GM04504 (cell line): ENCODE data around the gene TLR5.

Source experiments
- DNase-seq: peaks from one replicate; pipeline ENCODE4 v3.0.0-alpha.2; 2012; ENCODE audit warnings: low read depth

The TLR5 gene

DNA sequence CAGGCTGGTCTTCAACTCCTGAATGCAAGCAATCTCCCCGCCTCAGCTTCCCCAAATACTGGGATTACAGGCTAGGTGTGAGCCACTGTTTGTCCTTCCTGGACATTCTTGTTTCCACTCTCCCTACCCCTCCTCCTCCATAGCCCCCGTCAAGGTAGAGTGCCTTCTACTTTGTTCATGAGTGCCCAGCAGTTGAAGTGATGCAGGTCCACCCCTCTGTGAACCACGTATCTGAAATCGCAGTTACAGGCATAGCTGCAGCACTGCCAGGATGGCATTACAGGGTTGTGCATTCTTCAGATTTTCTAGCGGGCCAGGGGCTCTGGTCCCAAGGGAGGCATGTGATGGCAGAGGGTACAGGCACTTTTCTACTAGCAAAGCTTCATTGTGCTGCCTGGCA lies 7.4 kb upstream of the TLR5 start:
- DNase-seq: no peak

DNA sequence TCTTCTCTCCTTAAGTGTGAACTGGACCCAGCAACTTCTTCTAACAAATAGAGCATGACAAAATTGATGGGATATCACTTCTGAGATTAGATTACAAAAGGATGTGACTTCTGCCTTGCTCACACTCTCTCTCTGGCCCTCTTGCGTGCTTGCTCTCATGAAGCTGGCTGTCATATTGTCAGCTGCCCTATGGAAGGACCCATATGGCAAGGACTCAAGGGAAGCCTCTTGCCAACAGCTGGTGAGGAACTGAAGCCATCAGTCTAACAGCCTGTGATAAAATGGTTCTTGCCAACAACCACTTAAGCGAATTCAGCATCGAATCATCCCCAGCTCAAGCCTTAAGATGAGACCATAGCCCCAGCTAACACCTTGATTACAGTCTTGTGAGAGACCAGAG lies 4.8 kb upstream of the TLR5 start:
- DNase-seq: no peak

DNA sequence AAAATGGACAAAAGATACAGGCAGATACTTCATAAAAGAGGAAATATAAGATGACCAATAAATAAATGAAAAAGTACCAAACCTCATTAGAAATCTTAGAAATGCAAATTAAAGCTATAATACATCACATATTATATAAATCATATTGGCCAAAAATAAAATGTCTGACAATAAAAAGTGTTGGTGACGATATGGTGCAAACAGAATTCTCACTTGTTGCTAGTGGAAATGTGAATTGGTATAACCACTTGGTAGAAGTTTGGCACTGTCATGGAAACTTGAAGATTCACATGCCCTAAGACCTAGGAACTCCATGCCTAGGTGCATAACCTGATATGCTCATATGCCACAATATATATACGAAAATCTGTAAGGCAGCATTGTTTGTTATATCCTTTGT lies 4.4 kb upstream of the TLR5 start:
- no peak for DNase-seq

DNA sequence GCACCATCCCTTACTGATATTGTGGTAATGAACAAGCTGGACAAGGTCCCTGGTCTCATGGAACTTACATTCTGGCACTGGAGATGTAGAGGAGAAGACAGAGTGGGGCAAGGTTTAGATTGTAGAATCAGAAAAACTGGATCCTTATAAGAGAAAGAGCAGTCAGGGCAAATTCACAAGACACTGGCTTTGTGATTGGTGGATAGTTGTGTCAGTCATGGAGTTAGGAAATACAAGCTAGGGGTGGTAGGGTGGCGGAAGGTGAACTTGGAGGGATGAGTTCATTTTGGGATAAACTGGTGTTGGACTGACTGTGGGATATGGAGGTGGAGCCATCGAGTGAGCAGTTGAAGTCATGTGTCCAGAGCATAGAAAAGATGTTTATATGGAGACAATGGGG lies 3.7 kb upstream of the TLR5 start:
- DNase-seq: no peak

DNA sequence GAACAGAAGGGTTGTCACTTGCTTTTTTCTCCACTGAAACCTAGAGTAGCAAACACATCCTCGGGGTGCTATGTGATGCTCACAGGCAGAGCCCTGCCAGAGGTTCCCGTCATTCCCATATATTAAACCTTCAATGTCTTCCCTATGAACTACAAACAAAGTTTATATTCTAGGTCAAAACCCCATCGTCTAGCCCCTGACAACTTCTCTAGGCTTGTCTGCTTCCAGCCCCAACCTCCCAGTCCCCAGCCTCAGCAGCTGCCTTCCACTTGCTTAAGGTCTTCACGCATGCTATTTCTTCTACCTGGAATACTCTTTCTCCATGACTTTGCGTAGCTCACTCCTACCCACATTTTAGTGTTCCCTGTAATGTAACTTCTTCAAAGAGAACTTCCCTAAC lies 1.9 kb upstream of the TLR5 start:
- DNase-seq: no peak

DNA sequence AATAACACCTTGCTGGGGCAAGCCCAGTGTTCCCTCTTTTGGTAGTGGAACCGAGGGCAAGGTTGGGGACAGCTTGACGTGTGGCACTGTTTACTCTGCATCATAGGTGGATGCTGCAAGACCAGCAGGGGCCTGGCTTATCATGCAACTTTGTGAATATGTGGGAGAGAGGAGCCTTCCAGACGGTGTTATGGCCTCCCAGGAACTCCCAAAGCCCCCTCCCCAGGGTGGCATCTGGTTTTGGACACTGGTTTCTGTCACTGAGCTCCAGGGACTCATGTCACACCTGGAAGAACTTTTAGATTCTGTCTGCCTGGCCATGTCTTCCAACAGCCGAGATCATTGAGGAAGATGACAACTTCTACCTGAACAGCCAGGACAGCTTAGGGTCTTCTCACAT lies 1.4 kb upstream of the TLR5 start:
- DNase-seq: no peak

DNA sequence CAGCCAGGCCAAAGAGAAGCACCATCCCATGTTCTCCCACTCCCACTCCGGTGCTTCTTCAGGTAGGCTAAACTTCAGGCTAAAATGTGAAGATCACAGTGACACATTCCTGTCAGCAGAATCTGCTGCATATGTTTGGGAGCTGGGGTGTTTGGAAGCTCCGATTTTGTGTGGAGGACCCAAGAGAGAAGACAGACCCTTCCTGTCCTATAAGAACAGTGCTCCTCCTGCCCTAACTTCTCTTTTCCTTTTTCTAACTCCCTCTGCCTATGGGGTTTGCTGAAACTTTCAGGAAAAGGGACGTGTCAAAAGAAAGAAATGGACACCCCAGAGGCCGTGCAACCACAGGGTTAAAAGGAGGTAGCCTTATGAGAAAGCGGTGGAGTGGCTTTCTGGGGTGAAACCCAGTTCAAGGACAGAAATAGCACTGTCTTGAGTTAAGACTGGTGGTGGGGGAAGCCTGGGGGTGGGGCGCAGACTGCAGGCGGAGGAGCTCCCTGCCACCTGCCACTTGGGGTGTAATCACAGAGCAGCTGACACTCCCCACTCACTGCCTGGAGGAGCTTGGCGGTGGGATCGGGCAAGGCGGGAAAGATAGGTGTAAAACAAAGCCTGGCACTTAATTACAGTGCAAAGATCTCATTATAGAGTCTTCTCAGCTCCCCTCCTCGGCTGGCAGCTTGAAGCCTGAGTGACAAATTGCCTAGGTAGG lies 645 bp upstream of the TLR5 start:
- no peak for DNase-seq

DNA sequence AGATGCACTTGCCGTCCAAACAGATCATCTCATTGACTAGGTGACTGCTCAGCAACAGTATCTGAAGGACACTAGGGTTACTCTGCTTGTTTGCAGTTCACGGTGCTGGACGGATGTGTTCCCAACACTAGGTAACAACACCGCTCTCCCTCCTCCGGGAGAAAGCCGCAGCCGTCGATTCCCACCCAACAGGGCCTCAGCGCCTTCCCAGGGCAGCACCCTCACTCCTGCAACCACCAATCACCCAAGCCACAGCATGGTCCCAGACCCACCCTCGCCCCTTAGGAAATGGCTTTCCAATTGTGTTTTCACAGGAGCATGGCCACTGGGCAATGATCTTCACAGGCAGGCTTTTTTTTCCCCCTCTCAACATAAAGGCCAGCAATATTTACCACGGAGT lies 779 bp downstream of the TLR5 start:
- DNase-seq: no peak

DNA sequence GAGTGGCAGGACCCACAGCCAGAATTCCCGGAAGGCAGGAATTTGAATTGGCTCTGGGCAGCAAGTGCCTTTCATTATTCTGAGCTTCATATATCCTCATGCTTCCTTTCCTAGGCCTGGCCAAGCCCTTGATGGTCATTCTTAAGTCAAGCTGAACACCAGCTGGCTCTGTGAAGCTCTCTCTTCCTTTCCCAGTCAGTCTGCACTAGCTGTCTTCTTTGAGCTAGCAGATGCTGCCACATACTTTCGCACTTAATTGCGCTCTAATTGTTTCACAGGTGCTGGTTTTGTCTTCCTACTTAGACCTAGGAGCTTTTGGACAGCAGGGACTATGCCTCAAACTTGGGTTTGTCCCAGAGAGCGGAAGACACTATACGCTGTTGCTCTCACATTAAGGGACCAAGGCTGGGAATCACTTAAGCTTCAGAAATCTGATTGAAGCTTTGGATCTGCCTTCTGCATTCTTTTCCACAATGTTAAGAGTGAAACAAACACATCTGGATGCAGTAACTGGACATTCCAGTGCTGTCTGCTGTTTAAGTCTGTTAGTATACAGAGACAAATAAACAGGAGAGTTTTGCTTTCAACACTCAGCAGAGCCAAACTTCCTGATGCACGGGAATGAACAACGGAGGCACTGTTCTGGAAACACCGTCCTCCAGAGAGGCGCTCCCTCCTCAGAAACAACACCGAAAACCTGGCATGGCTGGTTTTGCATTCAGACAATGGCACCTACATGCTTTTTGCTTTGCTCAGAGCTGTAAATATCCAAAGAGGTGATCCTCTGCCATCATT lies 2.2 kb downstream of the TLR5 start:
- no peak for DNase-seq

DNA sequence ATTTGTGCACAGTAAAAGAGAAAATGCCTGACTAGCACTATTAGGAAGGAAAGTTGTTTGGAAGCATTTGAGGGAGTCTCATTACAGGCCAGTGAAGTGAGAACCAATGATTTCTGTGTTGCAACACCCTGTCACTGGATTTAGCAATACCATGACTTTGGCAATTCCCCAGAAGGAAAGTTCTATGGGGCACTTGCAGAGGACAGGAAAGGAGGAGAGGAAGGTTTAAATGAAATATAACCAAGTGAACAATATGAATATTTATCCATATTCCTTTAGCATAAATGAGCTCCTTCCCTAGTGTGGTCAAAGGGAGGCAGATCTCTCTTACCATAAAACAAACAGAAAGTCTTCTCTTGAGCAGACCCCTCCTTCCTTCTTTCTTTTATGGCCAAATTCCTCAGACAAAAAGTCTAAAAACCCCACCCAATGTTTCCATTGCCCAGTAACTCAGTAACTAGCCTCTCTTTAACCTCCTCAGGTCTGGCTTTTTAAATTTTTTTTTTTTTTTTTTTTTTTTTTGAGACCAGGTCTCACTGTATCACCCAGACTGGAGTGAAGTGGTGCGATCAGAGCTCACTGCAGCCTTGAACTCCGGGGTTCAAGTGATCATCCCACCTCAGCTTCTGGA lies 5.5 kb downstream of the TLR5 start:
- peak; percentile 71 for DNase-seq

DNA sequence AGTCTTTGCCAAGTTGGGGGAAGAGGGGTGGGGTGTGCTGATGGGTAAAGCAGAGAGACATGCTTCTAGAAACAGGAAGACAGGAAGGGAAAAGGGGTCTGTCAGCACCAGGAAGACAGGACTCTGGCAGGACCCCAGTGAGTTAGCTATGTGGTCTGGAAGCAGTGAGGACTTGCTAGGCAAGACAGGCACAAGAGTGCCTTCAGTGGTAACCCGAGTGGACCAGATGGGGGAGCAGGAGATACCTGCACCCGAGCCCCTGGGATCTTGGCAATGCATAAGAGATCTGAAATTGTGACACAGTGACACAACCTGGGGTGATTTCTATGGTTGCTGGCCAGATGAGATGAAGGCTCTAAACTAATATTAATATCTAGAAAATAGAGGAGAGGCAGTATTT lies 7.0 kb downstream of the TLR5 start:
- no peak for DNase-seq

DNA sequence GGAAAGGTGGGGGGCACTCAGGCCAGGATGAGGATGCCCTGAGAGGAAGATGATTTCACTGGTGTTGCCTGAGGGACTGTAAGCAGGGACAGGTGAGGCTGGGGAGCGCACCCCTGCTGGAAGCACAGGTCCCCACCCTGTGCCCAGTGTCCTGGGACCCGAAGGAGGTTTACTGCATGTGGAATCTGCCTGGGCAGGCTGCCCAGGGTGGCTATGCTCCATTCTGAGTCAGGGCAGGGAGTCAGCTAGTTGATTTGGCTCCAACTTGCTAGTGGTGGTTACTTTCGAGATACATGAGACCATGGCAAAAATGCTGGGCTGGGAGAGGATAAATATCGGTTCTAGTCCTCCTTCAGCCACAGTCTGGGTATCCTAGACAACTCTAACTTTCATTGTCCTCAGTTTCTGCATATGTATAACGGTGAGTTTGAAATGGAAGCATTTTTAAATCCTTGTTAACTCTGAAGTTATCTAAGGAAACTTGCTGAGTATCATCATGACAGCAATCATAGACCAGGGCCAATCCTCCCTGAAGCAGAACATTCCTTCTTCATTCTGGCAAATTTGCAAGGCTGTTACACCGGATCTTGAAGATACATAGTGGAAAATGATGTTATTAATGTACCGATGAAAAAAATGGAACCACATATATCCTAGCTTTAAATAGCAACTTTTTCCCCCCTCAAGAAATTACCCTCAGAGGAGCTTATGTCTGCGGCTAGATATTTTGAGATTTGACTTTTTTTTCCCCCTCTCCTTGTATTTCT lies 7.7 kb downstream of the TLR5 start:
- peak; percentile 67 for DNase-seq

DNA sequence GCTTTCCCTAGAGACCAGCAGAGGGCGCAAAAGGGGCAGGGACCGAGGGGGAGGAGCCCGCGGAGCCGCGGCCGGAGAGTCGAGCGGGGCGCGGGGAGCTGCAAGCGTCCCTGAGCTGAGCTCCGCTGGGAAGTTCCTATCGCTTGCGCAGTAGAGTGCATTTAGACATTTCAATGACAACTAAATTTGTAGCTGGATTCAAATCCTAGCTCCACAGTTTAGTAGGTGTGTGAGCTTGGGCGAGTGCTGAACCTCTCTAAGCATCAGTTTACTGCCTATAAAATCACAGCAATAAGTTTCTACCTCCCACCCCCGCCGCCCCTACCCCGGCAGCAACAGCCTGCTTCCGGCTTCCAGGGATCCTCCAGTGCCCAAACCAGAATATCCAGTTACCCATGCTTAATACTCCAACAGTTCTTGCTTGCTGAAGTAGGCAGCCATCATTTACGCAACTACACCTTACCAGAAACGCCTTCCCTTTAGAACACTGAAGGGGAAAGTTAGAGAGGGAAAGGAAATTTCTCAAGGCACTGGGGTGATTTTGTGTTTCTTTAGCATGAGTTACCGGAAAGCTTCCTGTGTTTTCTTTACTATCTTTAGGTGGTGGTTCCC lies 9.1 kb downstream of the TLR5 start:
- peak; percentile 43 for DNase-seq

DNA sequence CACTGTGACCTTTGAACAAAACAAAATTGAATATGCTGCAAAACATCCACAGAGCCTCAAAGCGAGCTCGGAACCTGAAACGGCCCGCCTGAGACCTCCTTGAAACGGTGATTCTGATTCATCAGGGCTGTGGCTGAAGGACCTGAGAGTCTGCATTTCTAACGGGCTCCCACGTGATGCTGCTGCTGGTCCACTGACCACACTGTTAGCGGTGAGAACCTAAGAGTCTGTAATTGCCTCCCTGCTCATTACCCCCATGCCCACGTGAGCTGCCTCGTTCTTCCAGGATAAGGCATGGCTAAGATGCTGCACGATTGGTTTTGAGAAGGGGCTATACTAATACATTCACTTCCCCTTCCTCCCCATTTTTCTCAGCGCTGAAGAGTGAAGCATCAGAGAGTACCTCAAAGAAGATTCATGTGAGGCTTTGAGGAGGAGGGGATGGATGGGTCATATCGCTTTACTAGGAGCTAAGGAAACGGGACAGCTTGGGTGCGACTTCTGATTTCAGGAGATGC lies 9.7 kb downstream of the TLR5 start:
- DNase-seq: no peak

DNA sequence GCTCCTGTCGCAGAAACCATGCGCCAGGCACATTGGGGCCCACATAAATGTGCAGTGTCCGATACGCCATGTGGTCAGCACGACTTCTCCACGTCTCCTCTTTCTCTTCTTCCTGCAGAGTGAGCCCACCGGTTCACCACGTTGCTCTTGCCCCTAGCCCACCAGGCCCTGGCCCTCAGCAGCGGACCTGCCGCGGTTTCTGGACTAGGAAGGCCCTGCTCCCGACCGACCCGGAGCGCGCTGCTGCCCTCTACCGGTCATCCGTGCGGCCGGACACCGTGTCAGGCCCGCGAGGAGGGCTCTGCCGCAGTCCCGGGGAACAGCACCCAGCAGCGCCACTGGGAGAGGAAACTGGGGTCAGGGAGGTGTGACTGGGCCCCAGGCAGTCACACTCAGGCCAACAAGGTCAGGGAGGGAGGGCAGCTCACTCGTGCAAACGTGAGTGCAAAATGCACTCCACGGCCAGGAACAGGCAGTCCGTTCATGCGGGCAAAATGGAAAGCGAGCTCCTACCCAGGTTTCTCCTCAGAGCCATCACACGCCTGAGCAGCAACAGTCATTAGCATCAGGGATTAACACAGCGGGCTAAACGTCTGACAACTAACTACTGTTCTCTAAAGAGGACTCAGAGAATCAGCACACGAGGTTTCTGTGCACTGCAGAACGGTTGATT lies 13.7 kb downstream of the TLR5 start:
- no peak for DNase-seq

DNA sequence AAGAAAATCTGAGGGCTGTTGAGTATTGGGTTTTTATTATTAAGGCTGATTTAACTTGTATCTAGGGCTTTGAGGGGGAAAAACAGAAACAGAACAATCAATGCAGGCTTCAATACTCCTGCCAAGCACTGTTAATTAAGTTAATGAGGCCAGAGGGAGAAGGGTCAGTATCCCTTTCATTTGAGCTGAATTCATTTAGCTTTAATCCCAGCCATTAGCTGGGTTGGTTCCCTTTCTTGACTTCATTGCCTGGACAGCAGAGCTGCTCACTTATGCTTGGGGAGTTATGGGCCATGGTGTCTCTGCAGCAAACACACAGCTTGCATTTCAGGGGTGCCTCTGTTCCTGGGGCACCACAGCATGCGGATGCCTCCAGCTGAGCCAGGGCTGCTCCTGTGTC lies 16.3 kb downstream of the TLR5 start:
- no peak for DNase-seq

DNA sequence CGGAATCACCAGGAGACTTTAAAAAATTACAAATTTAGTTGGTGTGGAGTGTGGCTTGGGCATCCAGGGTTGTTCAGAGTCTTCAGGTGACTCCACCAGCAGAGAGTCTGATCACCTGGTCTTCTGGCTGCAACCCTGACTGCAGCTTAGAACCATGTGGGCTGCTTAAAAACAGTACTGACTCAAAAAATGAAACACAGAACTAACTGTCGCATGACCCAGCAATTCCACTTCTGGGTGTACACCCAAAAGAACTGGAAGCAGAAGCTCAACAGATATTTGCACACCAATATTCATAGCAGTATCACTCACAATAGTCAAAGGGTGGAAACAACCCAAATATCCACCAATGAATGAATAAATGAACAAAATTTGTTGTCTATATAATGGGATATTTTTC lies 17.3 kb downstream of the TLR5 start:
- DNase-seq: no peak

DNA sequence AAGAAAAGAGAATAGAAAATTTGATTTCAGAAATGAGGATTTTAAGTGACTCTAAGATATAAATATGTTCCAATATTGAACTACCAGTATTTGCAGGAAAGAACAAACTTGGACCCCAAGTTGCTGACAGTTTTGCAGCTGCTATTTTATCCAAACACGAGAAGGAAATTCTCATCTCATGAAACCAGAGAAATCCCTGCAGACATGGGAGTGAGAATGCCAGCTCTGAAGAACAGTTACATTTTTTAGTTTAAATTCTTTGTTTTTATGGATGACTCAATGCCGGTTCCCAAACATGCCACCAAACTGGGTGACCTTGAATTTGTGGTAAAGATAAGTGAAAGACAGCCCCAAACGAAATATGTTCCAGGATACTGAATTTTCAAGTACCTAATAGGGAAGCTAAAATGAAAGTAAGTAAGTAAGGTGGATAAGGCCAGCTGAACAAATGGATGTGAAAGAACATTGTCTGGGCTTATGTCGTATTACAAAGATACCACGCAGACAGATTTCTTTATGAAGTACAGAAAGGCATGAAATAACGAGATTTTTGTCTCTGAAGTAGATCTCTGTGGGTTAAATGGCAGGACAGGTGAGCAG lies 19.9 kb downstream of the TLR5 start:
- DNase-seq: no peak

DNA sequence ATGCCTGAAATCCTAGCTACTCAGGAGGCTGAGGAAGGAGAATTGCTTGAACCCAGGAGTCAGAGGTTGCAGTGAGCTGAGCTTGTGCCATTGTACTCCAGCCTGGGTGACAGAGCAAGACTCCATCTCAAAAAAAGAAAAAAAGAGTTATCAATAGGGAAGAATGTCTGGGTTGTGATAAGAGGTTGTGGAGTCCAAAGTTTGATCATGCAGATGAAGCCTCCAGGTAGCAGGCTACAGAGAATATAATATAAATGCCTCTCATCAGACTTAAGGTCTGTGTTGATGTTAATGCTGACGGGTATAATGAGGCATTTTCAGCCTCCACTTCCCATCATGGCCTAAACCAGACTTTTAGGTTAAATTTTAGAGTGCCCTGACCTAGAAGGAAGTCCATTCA lies 24.6 kb downstream of the TLR5 start:
- no peak for DNase-seq

DNA sequence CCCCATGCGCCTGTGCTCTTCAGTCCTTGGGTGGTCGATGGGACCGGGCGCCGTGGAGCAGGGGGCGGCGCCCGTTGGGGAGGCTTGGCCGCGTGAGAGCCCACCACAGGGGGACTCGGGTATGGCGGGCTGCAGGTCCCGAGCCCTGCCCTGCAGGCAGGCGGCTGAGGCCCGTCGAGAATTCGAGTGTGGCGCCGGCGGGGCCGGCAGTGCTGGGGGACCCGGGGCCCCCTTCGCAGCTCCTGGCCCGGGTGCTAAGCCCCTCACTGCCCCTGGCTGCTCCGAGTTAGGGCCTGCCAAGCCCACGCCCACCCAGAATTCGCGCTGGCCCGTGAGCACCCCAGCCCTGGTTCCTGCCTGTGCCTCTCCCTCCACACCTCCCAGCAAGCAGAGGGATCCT lies 26.1 kb downstream of the TLR5 start:
- DNase-seq: no peak

DNA sequence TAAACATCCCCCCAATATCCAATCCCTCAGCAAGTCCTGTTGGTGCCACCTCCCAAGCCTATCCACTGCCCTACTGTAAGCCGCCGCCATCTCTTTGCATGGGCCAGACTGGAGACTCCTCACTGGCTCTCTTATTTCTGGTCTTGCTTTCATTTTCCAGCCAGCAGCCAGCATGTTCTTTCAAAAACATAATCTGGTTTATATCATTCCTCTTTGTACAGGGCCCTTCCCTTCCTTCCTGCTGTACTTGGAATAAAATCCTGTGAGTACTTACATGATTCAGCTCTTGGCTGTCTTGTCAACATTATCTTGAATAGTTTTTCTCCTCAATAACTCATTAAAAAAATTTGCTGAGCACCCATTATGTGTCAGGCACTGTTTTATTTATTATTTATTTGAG lies 28.2 kb downstream of the TLR5 start:
- no peak for DNase-seq
